Skeletal muscle cell (primary cell): ENCODE results near the gene C8A.

Source experiments
- DNase-seq: peaks from one replicate; pipeline ENCODE4 v3.0.0-alpha.2; 2010; ENCODE audit warnings: low read depth
- H3K4me3 ChIP-seq: 2 replicates; pipeline ENCODE4 v1.5.1; 2011; ENCODE audit warnings: low read depth, mild to moderate bottlenecking, control low read depth, low read length, moderate library complexity

The C8A gene

GRCh38 chr1:56953386-56953785, 98.8 kb downstream of the C8A start:
- no peak overlapping the region for H3K4me3 ChIP-seq

GRCh38 chr1:56954664-56955063, 100.1 kb downstream of the C8A start:
- no peak overlapping the region for H3K4me3 ChIP-seq
- DNase-seq, result no peak

More at GRCh38 chr1:56953386-56953785, 98.8 kb downstream of the C8A start:
- DNase-seq, result no peak

GRCh38 chr1:56957931-56958330, 103.3 kb downstream of the C8A start:
- no peak for DNase-seq
- no peak overlapping the region for H3K4me3 ChIP-seq

GRCh38 chr1:56958526-56958925, 103.9 kb downstream of the C8A start:
- peak; percentile 54 for DNase-seq
- no peak overlapping the region for H3K4me3 ChIP-seq

GRCh38 chr1:56961426-56961825, 106.8 kb downstream of the C8A start:
- peak; percentile 25 for DNase-seq
- H3K4me3 ChIP-seq, result no peak overlapping the region

GRCh38 chr1:56963667-56964066, 109.1 kb downstream of the C8A start:
- DNase-seq, result no peak
- no peak overlapping the region for H3K4me3 ChIP-seq

GRCh38 chr1:56964349-56965017, 109.9 kb downstream of the C8A start:
- DNase-seq, result no peak
- H3K4me3 ChIP-seq, result no peak overlapping the region

- no peak for DNase-seq
- H3K4me3 ChIP-seq, result no peak overlapping the region
Measured at GRCh38 chr1:56965191-56965590, 110.6 kb downstream of the C8A start.

- H3K4me3 ChIP-seq, result no peak within 1 kb of the TSS
- no peak for DNase-seq
Measured at GRCh38 chr1:56965916-56966697, 111.5 kb downstream of the C8A start, which contains the start of gene C8B. C8B (minus strand) TSS chr1:56966015; CDS start chr1:56965948, 67 bp downstream.

GRCh38 chr1:56966698-56966999, 112.1 kb downstream of the C8A start:
- no peak overlapping the region for H3K4me3 ChIP-seq
- no peak for DNase-seq

GRCh38 chr1:56967355-56967754, 112.8 kb downstream of the C8A start:
- H3K4me3 ChIP-seq, result no peak overlapping the region
- DNase-seq, result no peak
